Effector memory CD4-positive, alpha-beta T cell (primary cell): Measurements from ENCODE around the gene FGF12.

ENCODE experiments used
- DNase-seq, 3 donors: peaks; one replicate each; pipeline ENCODE4 v3.0.0-alpha.2; 2020
- H3K27ac ChIP-seq: 2 replicates; pipeline ENCODE4 v1.7.0; 2013; ENCODE audit warnings: mild to moderate bottlenecking, low read length, moderate library complexity; ENCODE audit not compliant: insufficient read depth, poor library complexity, severe bottlenecking
- H3K27me3 ChIP-seq: replicated peaks from 2 replicates; pipeline ENCODE4 v1.7.0; 2013; ENCODE audit warnings: mild to moderate bottlenecking, low read length; ENCODE audit not compliant: insufficient read depth, control insufficient read depth, poor library complexity, severe bottlenecking
- H3K36me3 ChIP-seq: 2 replicates; pipeline ENCODE4 v1.7.0; 2013; ENCODE audit warnings: mild to moderate bottlenecking, low read length, moderate library complexity; ENCODE audit not compliant: control insufficient read depth, insufficient read depth
- H3K4me1 ChIP-seq: 2 replicates; pipeline ENCODE4 v1.7.0; 2013; ENCODE audit warnings: low read length, mild to moderate bottlenecking; ENCODE audit not compliant: control insufficient read depth, insufficient read depth, poor library complexity, severe bottlenecking
- H3K4me3 ChIP-seq: 2 replicates; pipeline ENCODE4 v1.7.0; 2013; ENCODE audit warnings: low read length, low read depth, mild to moderate bottlenecking; ENCODE audit not compliant: insufficient read depth, poor library complexity, severe bottlenecking
- H3K9me3 ChIP-seq: 2 replicates; pipeline ENCODE4 v1.7.0; 2013; ENCODE audit warnings: mild to moderate bottlenecking, low read length, moderate library complexity; ENCODE audit not compliant: control insufficient read depth

Gene FGF12

DNA sequence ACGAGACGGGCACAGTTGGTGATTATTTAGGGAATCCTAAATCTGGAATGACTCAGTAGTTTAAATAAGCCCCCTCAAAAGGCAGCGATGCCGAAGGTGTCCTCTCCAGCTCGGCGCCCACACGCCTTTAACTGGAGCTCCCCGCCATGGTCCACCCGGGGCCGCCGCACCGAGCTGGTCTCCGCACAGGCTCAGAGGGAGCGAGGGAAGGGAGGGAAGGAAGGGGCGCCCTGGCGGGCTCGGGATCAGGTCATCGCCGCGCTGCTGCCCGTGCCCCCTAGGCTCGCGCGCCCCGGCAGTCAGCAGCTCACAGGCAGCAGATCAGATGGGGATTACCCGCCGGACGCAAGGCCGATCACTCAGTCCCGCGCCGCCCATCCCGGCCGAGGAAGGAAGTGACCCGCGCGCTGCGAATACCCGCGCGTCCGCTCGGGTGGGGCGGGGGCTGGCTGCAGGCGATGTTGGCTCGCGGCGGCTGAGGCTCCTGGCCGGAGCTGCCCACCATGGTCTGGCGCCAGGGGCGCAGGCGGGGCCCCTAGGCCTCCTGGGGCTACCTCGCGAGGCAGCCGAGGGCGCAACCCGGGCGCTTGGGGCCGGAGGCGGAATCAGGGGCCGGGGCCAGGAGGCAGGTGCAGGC, 318.0 kb downstream of the FGF12 start:
- H3K36me3 ChIP-seq, result no peaks in the 10 kb centered on the region
- H3K4me3 ChIP-seq, result no peak overlapping the region
- no peaks in the 10 kb centered on the region for H3K27me3 ChIP-seq
- H3K27ac ChIP-seq, result no peak overlapping the region
- no peak for DNase-seq
- no peaks in the 10 kb centered on the region for H3K4me1 ChIP-seq
- H3K9me3 ChIP-seq, result no peaks in the 10 kb centered on the region

DNA sequence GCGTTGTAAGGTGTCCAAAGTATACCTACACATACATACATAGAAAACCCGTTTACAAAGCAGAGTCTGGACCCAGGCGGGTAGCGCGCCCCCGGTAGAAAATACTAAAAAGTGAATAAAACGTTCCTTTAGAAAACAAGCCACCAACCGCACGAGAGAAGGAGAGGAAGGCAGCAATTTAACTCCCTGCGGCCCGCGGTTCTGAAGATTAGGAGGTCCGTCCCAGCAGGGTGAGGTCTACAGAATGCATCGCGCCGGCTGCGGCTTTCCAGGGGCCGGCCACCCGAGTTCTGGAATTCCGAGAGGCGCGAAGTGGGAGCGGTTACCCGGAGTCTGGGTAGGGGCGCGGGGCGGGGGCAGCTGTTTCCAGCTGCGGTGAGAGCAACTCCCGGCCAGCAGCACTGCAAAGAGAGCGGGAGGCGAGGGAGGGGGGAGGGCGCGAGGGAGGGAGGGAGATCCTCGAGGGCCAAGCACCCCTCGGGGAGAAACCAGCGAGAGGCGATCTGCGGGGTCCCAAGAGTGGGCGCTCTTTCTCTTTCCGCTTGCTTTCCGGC, 318.6 kb downstream of the FGF12 start:
- no peak overlapping the region for H3K4me3 ChIP-seq
- no peaks in the 10 kb centered on the region for H3K9me3 ChIP-seq
- H3K27ac ChIP-seq, result no peak overlapping the region
- H3K4me1 ChIP-seq, result no peaks in the 10 kb centered on the region
- H3K36me3 ChIP-seq, result no peaks in the 10 kb centered on the region
- DNase-seq, result no peak
- no peaks in the 10 kb centered on the region for H3K27me3 ChIP-seq

DNA sequence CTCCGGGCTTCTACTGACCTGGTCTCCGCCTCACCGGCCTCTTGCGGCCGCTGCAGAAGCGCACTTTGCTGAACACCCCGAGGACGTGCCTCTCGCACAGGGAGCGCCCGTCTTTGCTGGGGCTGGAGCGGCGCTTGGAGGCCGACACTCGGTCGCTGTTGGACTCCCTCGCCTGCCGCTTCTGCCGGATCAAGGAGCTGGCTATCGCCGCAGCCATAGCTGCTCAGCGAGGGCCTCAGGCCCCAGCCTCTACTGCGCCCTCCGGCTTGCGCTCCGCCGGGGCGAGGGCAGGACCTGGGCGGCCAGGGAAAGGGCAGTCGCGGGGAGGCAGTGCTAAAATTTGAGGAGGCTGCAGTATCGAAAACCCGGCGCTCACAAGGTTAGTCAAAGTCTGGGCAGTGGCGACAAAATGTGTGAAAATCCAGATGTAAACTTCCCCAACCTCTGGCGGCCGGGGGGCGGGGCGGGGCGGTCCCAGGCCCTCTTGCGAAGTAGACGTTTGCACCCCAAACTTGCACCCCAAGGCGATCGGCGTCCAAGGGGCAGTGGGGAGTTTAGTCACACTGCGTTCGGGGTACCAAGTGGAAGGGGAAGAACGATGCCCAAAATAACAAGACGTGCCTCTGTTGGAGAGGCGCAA, 319.2 kb downstream of the FGF12 start:
- Histone ChIP-seq H3K4me1 (no peaks in the 10 kb centered on the region), H3K36me3 (no peaks in the 10 kb centered on the region), H3K27ac (no peak overlapping the region), H3K4me3 (no peak overlapping the region), H3K9me3 (no peaks in the 10 kb centered on the region), H3K27me3 (no peaks in the 10 kb centered on the region)
- DNase-seq, result no peak

GRCh38 chr3:192399767-192400166, 327.6 kb downstream of the FGF12 start:
- no peak for DNase-seq
- H3K9me3 ChIP-seq, result no peaks in the 10 kb centered on the region
- H3K27ac ChIP-seq, result no peak overlapping the region
- no peaks in the 10 kb centered on the region for H3K4me1 ChIP-seq
- H3K27me3 ChIP-seq, result no peaks in the 10 kb centered on the region
- no peaks in the 10 kb centered on the region for H3K36me3 ChIP-seq
- H3K4me3 ChIP-seq, result no peak overlapping the region

DNA sequence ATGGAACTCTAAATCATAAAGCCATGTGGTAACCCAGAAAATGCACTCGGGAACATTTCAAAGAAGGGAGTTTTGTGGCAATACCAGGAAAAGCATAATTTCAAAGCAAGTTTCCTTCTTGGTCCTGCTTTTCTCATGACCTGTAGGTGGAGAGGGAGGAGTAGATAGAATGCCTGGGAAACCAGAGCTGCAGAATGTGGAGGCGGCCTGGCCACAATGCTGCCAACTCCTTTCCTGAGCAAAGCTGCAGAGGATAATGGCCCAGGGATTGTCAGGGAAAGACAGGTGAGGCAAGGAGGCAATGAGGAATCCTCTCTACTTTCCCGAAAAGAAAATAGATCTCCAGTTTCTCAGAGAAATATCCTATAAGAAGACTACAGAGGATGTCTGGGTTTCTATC, 330.3 kb downstream of the FGF12 start:
- Histone ChIP-seq H3K4me1 (no peaks in the 10 kb centered on the region), H3K4me3 (no peak overlapping the region), H3K27me3 (no peaks in the 10 kb centered on the region), H3K9me3 (no peaks in the 10 kb centered on the region), H3K36me3 (no peaks in the 10 kb centered on the region), H3K27ac (no peak overlapping the region)
- DNase-seq, result no peak

GRCh38 chr3:192395506-192395905, 331.8 kb downstream of the FGF12 start:
- DNase-seq, result no peak
- Histone ChIP-seq H3K27ac (no peak overlapping the region), H3K4me3 (no peak overlapping the region), H3K4me1 (no peaks in the 10 kb centered on the region), H3K27me3 (no peaks in the 10 kb centered on the region), H3K9me3 (no peaks in the 10 kb centered on the region), H3K36me3 (no peaks in the 10 kb centered on the region)

- Histone ChIP-seq H3K4me1 (no peaks in the 10 kb centered on the region), H3K36me3 (no peaks in the 10 kb centered on the region), H3K27me3 (no peaks in the 10 kb centered on the region), H3K9me3 (no peaks in the 10 kb centered on the region), H3K27ac (no peak overlapping the region), H3K4me3 (no peak overlapping the region)
- no peak for DNase-seq
These were observed 334.4 kb downstream of the FGF12 start for GRCh38 chr3:192392986-192393385.

GRCh38 chr3:192382861-192383260, 344.5 kb downstream of the FGF12 start:
- no peak for DNase-seq
- no peaks in the 10 kb centered on the region for H3K4me1 ChIP-seq
- no peaks in the 10 kb centered on the region for H3K9me3 ChIP-seq

GRCh38 chr3:192373586-192373985, 353.8 kb downstream of the FGF12 start:
- H3K36me3 ChIP-seq, result no peaks in the 10 kb centered on the region
- no peak overlapping the region for H3K4me3 ChIP-seq
- H3K9me3 ChIP-seq, result no peaks in the 10 kb centered on the region
- no peaks in the 10 kb centered on the region for H3K4me1 ChIP-seq
- H3K27ac ChIP-seq, result no peak overlapping the region
- H3K27me3 ChIP-seq, result no peaks in the 10 kb centered on the region
- DNase-seq, result no peak

More at GRCh38 chr3:192382861-192383260, 344.5 kb downstream of the FGF12 start:
- no peak overlapping the region for H3K27ac ChIP-seq
- no peak overlapping the region for H3K4me3 ChIP-seq
- H3K36me3 ChIP-seq, result no peaks in the 10 kb centered on the region
- no peaks in the 10 kb centered on the region for H3K27me3 ChIP-seq

GRCh38 chr3:192373032-192373431, 354.3 kb downstream of the FGF12 start:
- no peak for DNase-seq
- Histone ChIP-seq H3K4me1 (no peaks in the 10 kb centered on the region), H3K27ac (no peak overlapping the region), H3K4me3 (no peak overlapping the region), H3K9me3 (no peaks in the 10 kb centered on the region), H3K36me3 (no peaks in the 10 kb centered on the region), H3K27me3 (no peaks in the 10 kb centered on the region)
